GM10248 (cell line): ENCODE data around the gene PLEKHA7.

Source experiments
- CTCF ChIA-PET: fragments of 300-600 bp; sonication (Branson Sonifier 250); formaldehyde crosslinking; extraction: SDS; loops from one replicate; lab custom pipeline; 2021; ENCODE audit warnings: antibody characterized with exemption; lab: Yijun Ruan, JAX
- POLR2A ChIA-PET: fragments of 350-650 bp; sonication (Branson Sonifier 250); formaldehyde crosslinking; extraction: SDS; loops from one replicate; lab custom pipeline; 2020; ENCODE audit warnings: antibody characterized with exemption; lab: Yijun Ruan, JAX
- DNase-seq: peaks from one replicate; pipeline ENCODE4 v3.0.0; 2012; ENCODE audit errors: extremely low spot score
- TF ChIP-seq, protein P1 (sequence below): IDR thresholded peaks from 2 replicates; pipeline ENCODE4 v1.5.1; 2012; ENCODE audit warnings: mild to moderate bottlenecking, low read depth; ENCODE audit errors: extremely low read depth, missing control alignments, control extremely low read depth

Gene PLEKHA7

GRCh38 chr11:16881766-16882165, 132.4 kb downstream of the PLEKHA7 start:
- no peak for DNase-seq
- TF ChIP-seq, protein P1, sequence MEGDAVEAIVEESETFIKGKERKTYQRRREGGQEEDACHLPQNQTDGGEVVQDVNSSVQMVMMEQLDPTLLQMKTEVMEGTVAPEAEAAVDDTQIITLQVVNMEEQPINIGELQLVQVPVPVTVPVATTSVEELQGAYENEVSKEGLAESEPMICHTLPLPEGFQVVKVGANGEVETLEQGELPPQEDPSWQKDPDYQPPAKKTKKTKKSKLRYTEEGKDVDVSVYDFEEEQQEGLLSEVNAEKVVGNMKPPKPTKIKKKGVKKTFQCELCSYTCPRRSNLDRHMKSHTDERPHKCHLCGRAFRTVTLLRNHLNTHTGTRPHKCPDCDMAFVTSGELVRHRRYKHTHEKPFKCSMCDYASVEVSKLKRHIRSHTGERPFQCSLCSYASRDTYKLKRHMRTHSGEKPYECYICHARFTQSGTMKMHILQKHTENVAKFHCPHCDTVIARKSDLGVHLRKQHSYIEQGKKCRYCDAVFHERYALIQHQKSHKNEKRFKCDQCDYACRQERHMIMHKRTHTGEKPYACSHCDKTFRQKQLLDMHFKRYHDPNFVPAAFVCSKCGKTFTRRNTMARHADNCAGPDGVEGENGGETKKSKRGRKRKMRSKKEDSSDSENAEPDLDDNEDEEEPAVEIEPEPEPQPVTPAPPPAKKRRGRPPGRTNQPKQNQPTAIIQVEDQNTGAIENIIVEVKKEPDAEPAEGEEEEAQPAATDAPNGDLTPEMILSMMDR: no peak
- ChIA-PET CTCF (interaction anchor here (0.9 to 1.9 kb wide), 10 partner anchors 11 to 65 kb away, joined by 3 to 9 read pairs (median 3); no protein-coding TSS in a partner anchor), POLR2A (no interaction called here)

GRCh38 chr11:16881074-16881709, 133.0 kb downstream of the PLEKHA7 start:
- ChIA-PET CTCF (interaction anchor here (0.9 to 1.6 kb wide), 7 partner anchors 10 to 65 kb away, joined by 3 to 4 read pairs (median 3); no protein-coding TSS in a partner anchor), POLR2A (no interaction called here)
- TF ChIP-seq, protein P1: no peak
- DNase-seq: no peak

DNA sequence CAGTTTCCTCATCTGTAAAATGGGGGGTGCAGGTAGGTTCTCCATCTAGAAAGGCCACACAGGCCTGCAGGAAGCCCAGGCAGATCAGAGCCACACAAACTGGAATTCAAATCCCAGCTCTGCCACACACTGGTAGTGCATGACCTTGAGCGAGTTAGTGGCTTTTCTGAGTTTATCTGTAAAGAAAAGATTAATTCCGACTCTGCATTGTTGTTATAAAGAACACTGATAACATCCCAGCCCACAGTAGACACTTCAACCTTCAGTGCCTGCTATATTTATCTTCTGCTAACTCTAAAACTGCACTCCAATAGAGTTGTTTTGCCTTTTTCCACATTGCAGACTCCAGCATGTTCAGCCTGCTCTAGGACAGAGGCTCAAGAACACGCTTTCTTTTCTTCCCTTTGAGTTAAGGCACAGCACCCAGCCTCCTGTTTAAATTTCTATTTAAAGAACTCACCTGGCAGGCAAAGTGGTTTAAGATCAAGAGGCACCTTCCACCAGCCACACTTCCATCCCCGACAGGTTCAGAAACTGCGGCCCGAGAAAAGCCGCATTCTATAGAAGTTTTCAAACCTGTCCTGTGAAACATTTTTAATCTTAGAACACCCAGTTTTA, 133.9 kb downstream of the PLEKHA7 start:
- TF ChIP-seq, protein P1: no peak
- DNase-seq: no peak
- ChIA-PET CTCF (interaction anchor here (0.5 to 1.4 kb wide), 3 partner anchors 12 to 432 kb away, joined by 3 read pairs; no protein-coding TSS in a partner anchor), POLR2A (no interaction called here)

GRCh38 chr11:16879690-16880089, 134.5 kb downstream of the PLEKHA7 start:
- ChIA-PET CTCF (interaction anchor here (1.4 kb wide), 1 partner anchor 12 kb away, joined by 3 read pairs; no protein-coding TSS in a partner anchor), POLR2A (no interaction called here)
- TF ChIP-seq, protein P1: no peak
- DNase-seq: no peak

DNA sequence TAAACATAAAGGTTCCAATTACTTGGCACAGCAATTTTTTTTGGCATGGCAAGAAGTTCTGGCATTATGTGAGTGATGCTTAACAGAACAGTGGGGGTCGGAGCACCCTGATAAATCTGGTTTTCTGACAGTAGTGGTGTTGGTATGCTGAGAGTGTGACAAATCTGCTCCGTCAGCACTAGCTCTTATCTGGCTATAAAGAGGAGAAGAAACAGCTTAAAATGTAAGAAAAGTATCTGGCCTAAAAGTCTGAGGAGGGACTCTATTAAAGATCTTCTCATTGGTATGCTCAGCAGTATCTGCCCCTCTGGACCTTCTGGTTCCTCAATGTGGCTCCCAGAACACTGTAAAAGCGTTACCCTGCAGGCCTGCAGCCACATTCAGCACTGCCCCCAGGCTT, 137.4 kb downstream of the PLEKHA7 start:
- CTCF ChIA-PET: interaction anchor here (0.7 to 1.5 kb wide), 3 partner anchors 9 to 16 kb away, joined by 3 to 9 read pairs (median 4); no protein-coding TSS in a partner anchor
- TF ChIP-seq, protein P1: no peak
- POLR2A ChIA-PET: no interaction called here
- no peak for DNase-seq

GRCh38 chr11:16876053-16876752, 138.0 kb downstream of the PLEKHA7 start:
- no peak for DNase-seq
- TF ChIP-seq, protein P1: no peak
- CTCF ChIA-PET: interaction anchor here (1.2 to 2.0 kb wide), 5 partner anchors 9 to 56 kb away, joined by 4 to 9 read pairs (median 5); no protein-coding TSS in a partner anchor
- POLR2A ChIA-PET: no interaction called here
